Endothelial cell of umbilical vein (primary cell): Measurements from ENCODE around the gene KSR1. TPM values are rescaled to one million over a fixed set of nuclear protein-coding genes. Genes with fewer than 3 reads are reported as not detected.
"Not testable (repeated sequence)": the region's sequence is repeated elsewhere in the genome, so short reads cannot be mapped to it uniquely, and the experiment has no call there.

Experiments used
- BruUV-seq: library from RNA; stranded (reverse); fragments of 400-500 nt; replicated peaks from 2 replicates; lab custom pipeline; 2021; lab: Mats Ljungman, UMichigan
- CTCF ChIA-PET: fragments of 300-600, 350-600 bp; sonication (Branson Sonifier 250); formaldehyde crosslinking; loops from one replicate; lab custom pipeline; 2021; ENCODE audit warnings: antibody characterized with exemption, inconsistent platforms; lab: Charles Lee
- POLR2A ChIA-PET: fragments of 300-600, 350-600 bp; sonication (Branson Sonifier 250); formaldehyde crosslinking; loops from one replicate; lab custom pipeline; 2021; ENCODE audit warnings: antibody characterized with exemption, inconsistent platforms; lab: Charles Lee
- DNase-seq: peaks from one replicate; pipeline ENCODE4 v3.0.0-alpha.2; 2011; ENCODE audit warnings: low read depth, low spot score
- FAIRE-seq: peaks from 2 replicates; lab custom pipeline; 2011; peaks lifted over from hg19 to GRCh38; lab: Jason Lieb, UNC
- H2AFZ ChIP-seq: 2 replicates; pipeline ENCODE4 v1.6.0; 2012; ENCODE audit warnings: low read depth, low read length, control low read depth, inconsistent platforms
- H3K27ac ChIP-seq: 2 replicates; pipeline ENCODE4 v1.5.1; 2011; ENCODE audit warnings: low read depth, mild to moderate bottlenecking, control low read depth, low read length, moderate library complexity; ENCODE audit not compliant: insufficient read depth
- H3K27me3 ChIP-seq, 2 experiments: 2 replicates each; pipeline versions ENCODE4 v1.6.0 to v1.6.1; 2011; ENCODE audit warnings: low read length in 2 of 2, mixed read lengths in 1 of 2; ENCODE audit not compliant: control insufficient read depth in 2 of 2, insufficient read depth in 2 of 2
- H3K36me3 ChIP-seq, 2 experiments: 2 replicates in 1 of 2; 3 replicates in 1 of 2; pipeline ENCODE4 v1.5.1; 2011; ENCODE audit warnings: low read length in 2 of 2, mild to moderate bottlenecking in 1 of 2, moderate library complexity in 1 of 2; ENCODE audit not compliant: control insufficient read depth in 2 of 2, insufficient read depth in 2 of 2; ENCODE audit errors: extremely low read depth in 1 of 2
- H3K4me1 ChIP-seq: 3 replicates; pipeline ENCODE4 v1.5.1; 2011; ENCODE audit warnings: mild to moderate bottlenecking, low read length; ENCODE audit not compliant: control insufficient read depth, insufficient read depth; ENCODE audit errors: extremely low read depth
- H3K4me2 ChIP-seq: 2 replicates; pipeline ENCODE4 v1.6.1; 2011; ENCODE audit warnings: low read length, control low read depth, mixed read lengths; ENCODE audit not compliant: insufficient read depth
- H3K4me3 ChIP-seq, 3 experiments: fragments of 200-600 bp in 1 of 3; sonication (generic), shearing (Covaris generic) in 1 of 3; replicated peaks in 1 of 3; 2 replicates each; pipeline ENCODE4 v1.5.1; 2011 to 2016; ENCODE audit warnings: control low read depth in 3 of 3, low read length in 3 of 3, mild to moderate bottlenecking in 2 of 3, inconsistent platforms in 1 of 3, low read depth in 1 of 3, moderate library complexity in 1 of 3; ENCODE audit not compliant: insufficient read depth in 1 of 3
- H3K79me2 ChIP-seq: 2 replicates; pipeline ENCODE4 v1.6.0; 2012; ENCODE audit warnings: low read length, inconsistent platforms; ENCODE audit not compliant: control insufficient read depth, insufficient read depth
- H3K9ac ChIP-seq: replicated peaks from 2 replicates; pipeline ENCODE3; 2011; ENCODE audit warnings: low read length, control low read depth; ENCODE audit not compliant: insufficient read depth; ENCODE audit errors: extremely low read depth
- H3K9me1 ChIP-seq: replicated peaks from 3 replicates; pipeline ENCODE4 v1.6.0; 2011; ENCODE audit warnings: mild to moderate bottlenecking, low read length; ENCODE audit not compliant: control insufficient read depth, insufficient read depth; ENCODE audit errors: extremely low read depth
- H3K9me3 ChIP-seq: replicated peaks from 2 replicates; pipeline ENCODE4 v1.5.1; 2012; ENCODE audit warnings: low read length, inconsistent platforms; ENCODE audit not compliant: control insufficient read depth, insufficient read depth
- H4K20me1 ChIP-seq: replicated peaks from 2 replicates; pipeline ENCODE3; 2011; ENCODE audit warnings: mild to moderate bottlenecking, low read length; ENCODE audit not compliant: control insufficient read depth, insufficient read depth; ENCODE audit errors: extremely low read depth
- CTCF ChIP-seq, 2 donors: IDR thresholded peaks; 1 replicate in 1 of 2; 2 replicates in 1 of 2; pipeline ENCODE4 v1.5.1; 2011; ENCODE audit warnings: low read length in 2 of 2, mild to moderate bottlenecking in 2 of 2, moderate library complexity in 2 of 2, control low read depth in 1 of 2, inconsistent platforms in 1 of 2, low read depth in 1 of 2; ENCODE audit not compliant: insufficient read depth in 1 of 2; ENCODE audit errors: extremely low read depth in 1 of 2
- EZH2 ChIP-seq: IDR thresholded peaks from 2 replicates; pipeline ENCODE4 v1.6.1; 2012; ENCODE audit warnings: borderline replicate concordance, low read depth, mild to moderate bottlenecking, moderate library complexity, low read length, inconsistent platforms; ENCODE audit not compliant: severe bottlenecking
- FOS ChIP-seq: IDR thresholded peaks from 2 replicates; pipeline ENCODE4 v1.6.1; 2011; ENCODE audit warnings: mild to moderate bottlenecking, low read length, moderate library complexity, borderline replicate concordance; ENCODE audit not compliant: insufficient read depth
- GATA2 ChIP-seq: IDR thresholded peaks from 2 replicates; pipeline ENCODE4 v1.7.0; 2011; ENCODE audit warnings: low read depth, mild to moderate bottlenecking, moderate library complexity, mixed read lengths, low read length; ENCODE audit not compliant: insufficient read length, insufficient read depth
- JUN ChIP-seq: IDR thresholded peaks from 2 replicates; pipeline ENCODE4 v1.6.1; 2011; ENCODE audit warnings: borderline replicate concordance, low read depth; ENCODE audit not compliant: insufficient read length, insufficient read depth
- MAX ChIP-seq: IDR thresholded peaks from 2 replicates; pipeline ENCODE4 v1.6.1; 2011; ENCODE audit not compliant: insufficient read depth, insufficient read length
- MYC ChIP-seq: IDR thresholded peaks from one replicate; pipeline ENCODE4 v1.6.1; 2011; ENCODE audit warnings: mild to moderate bottlenecking, low read depth, low read length
- POLR2A ChIP-seq: IDR thresholded peaks from 2 replicates; pipeline ENCODE4 v1.6.1; 2012; ENCODE audit warnings: low read depth, mild to moderate bottlenecking, control low read depth, low read length
- POLR2AphosphoS5 ChIP-seq: IDR thresholded peaks from 2 replicates; pipeline ENCODE4 v1.6.1; 2012; ENCODE audit warnings: low read depth, mild to moderate bottlenecking, control low read depth, low read length, moderate library complexity; ENCODE audit not compliant: insufficient read depth
- dilution Hi-C: fragments of 300-500 bp; cut with MboI; formaldehyde crosslinking; loops from one replicate; pipeline ENCODE4 v1.15.0; 2019; ENCODE audit warnings: low sequenced_read_pairs; ENCODE audit not compliant: extremely low pct_ligation_motif_present
- intact Hi-C: fragments of 100-400 bp; cut with micrococcal nuclease; formaldehyde crosslinking; loops from one replicate; pipeline ENCODE4 v1.10.0; 2022
- polyA plus RNA-seq, 4 experiments: library from polyadenylated mRNA; depleted of rRNA in 3 of 4; stranded (reverse) in 3 of 4; unstranded in 1 of 4; fragments of >200 nt; gene quantifications; 2 replicates each; pipeline versions ENCODE4 v1.2.1 to v1.2.3, GENCODE V29; 2011 to 2012; ENCODE audit warnings: missing spikeins in 1 of 4
- total RNA-seq: library from RNA; stranded (reverse); gene quantifications from 2 replicates; pipeline ENCODE4 v1.2.3, GENCODE V29; 2021

Gene KSR1
- total and polyA plus RNA-seq, 2 donors (not counting 3 experiments of a cell fraction or from before 2014, with no cell fraction given): 35.4 to 80.2 TPM

- Histone ChIP-seq H3K27me3 (no peaks in the 10 kb centered on the region), H3K4me1 (no peaks in the 10 kb centered on the region), H3K9me1 (no peaks in the 10 kb centered on the region), H3K79me2 (no peaks in the 10 kb centered on the region), H3K4me3 (no peak overlapping the region), H4K20me1 (no peaks in the 10 kb centered on the region), H3K9me3 (no peaks in the 10 kb centered on the region), H2AFZ (no peak overlapping the region), H3K36me3 (no peaks in the 10 kb centered on the region), H3K9ac (no peak overlapping the region), H3K4me2 (no peak overlapping the region), H3K27ac (no peak overlapping the region)
- DNase-seq: no peak
- dilution Hi-C loops: no loop called here
- no peak for TF ChIP-seq FOS
- no peak for TF ChIP-seq GATA2
- TF ChIP-seq POLR2AphosphoS5: no peak
- TF ChIP-seq CTCF (IDR thresholded peaks at IDR 0.05; ENCODE audit: extremely low read depth in 1 of 2, insufficient read depth in 1 of 2, low read depth in 1 of 2, low read length in 2 of 2): no peak
- TF ChIP-seq MYC: no peak
- TF ChIP-seq MAX: no peak
- no peak for TF ChIP-seq POLR2A
- no peak for TF ChIP-seq JUN
- TF ChIP-seq EZH2: no peak
- BruUV-seq: no TSS peak
- POLR2A ChIA-PET: no interaction called here
- intact Hi-C loops: no loop called here
- CTCF ChIA-PET: interaction anchor here (0.9 to 1.6 kb wide), 4 partner anchors 38 to 109 kb away, joined by 3 to 9 read pairs (median 6); no protein-coding TSS in a partner anchor
- no peak for FAIRE-seq
Measured at GRCh38 chr17:27647765-27648164, 191.5 kb downstream of the KSR1 start.

- H3K79me2 ChIP-seq, H3K9me3 ChIP-seq, H3K9ac ChIP-seq, dilution Hi-C loops, H3K27me3 ChIP-seq, H3K9me1 ChIP-seq, FAIRE-seq, intact Hi-C loops, H3K36me3 ChIP-seq, DNase-seq, H3K4me3 ChIP-seq, H3K27ac ChIP-seq, H2AFZ ChIP-seq, H4K20me1 ChIP-seq, H3K4me2 ChIP-seq, H3K4me1 ChIP-seq, POLR2A ChIA-PET: not testable (repeated sequence)
- CTCF ChIA-PET: interaction anchor here (1.6 to 2.5 kb wide), 2 partner anchors 28 to 107 kb away, joined by 6 to 13 read pairs; no protein-coding TSS in a partner anchor
- TSS peak; percentile 54 for BruUV-seq
Measured at GRCh38 chr17:27649111-27649571, 192.9 kb downstream of the KSR1 start.
